Endodermal cell (in vitro differentiated cells): Measurements from ENCODE around the gene ZFAND3. TPM values are rescaled to one million over a fixed set of nuclear protein-coding genes. Genes with fewer than 3 reads are reported as not detected.

Experiments used
- DNase-seq: peaks from one replicate; pipeline ENCODE4 v3.0.0-alpha.2; 2017
- H3K27ac ChIP-seq: 2 replicates; pipeline ENCODE4 v1.5.1; 2013; ENCODE audit warnings: mild to moderate bottlenecking, low read depth, low read length, moderate library complexity
- H3K27me3 ChIP-seq: 2 replicates; pipeline ENCODE4 v1.6.1; 2013; ENCODE audit warnings: mild to moderate bottlenecking, low read length, moderate library complexity; ENCODE audit not compliant: insufficient read depth, control insufficient read depth, poor library complexity, severe bottlenecking
- H3K36me3 ChIP-seq: 2 replicates; pipeline ENCODE4 v1.7.0; 2013; ENCODE audit warnings: mild to moderate bottlenecking, low read length, moderate library complexity; ENCODE audit not compliant: control insufficient read depth, insufficient read depth
- H3K4me1 ChIP-seq: one replicate; pipeline ENCODE4 v1.7.0; 2013; ENCODE audit warnings: low read length; ENCODE audit not compliant: control insufficient read depth, insufficient read depth
- H3K4me3 ChIP-seq: 2 replicates; pipeline ENCODE4 v1.5.1; 2013; ENCODE audit warnings: mild to moderate bottlenecking, low read length, moderate library complexity
- H3K9ac ChIP-seq: 2 replicates; pipeline ENCODE4 v1.6.1; 2013; ENCODE audit warnings: mild to moderate bottlenecking, low read length, moderate library complexity; ENCODE audit not compliant: poor library complexity, severe bottlenecking; ENCODE audit errors: extremely low read depth
- H3K9me3 ChIP-seq: 2 replicates; pipeline ENCODE4 v1.6.1; 2013; ENCODE audit warnings: mild to moderate bottlenecking, low read length, moderate library complexity; ENCODE audit not compliant: control insufficient read depth
- H3K27ac Mint-ChIP-seq: 2 replicates; pipeline ENCODE4 v1.8.0; 2020; ENCODE audit warnings: mixed read lengths
- H3K27me3 Mint-ChIP-seq: 2 replicates; pipeline ENCODE4 v1.8.0; 2021; ENCODE audit warnings: mild to moderate bottlenecking, mixed read lengths; ENCODE audit not compliant: insufficient read depth
- H3K36me3 Mint-ChIP-seq: 2 replicates; pipeline ENCODE4 v1.8.0; 2020; ENCODE audit warnings: low read depth, mixed read lengths
- H3K4me1 Mint-ChIP-seq: 2 replicates; pipeline ENCODE4 v1.8.0; 2020; ENCODE audit warnings: mixed read lengths
- H3K4me3 Mint-ChIP-seq: 2 replicates; pipeline ENCODE4 v1.8.0; 2020; ENCODE audit warnings: mild to moderate bottlenecking, moderate library complexity, mixed read lengths
- H3K9me3 Mint-ChIP-seq: 2 replicates; pipeline ENCODE4 v1.8.0; 2020; ENCODE audit warnings: mild to moderate bottlenecking, mixed read lengths
- WGBS, 2 experiments: methylation state at CpG; one replicate each; pipeline versions ENCODE4 v1.1.5 to v1.1.7; 2013; ENCODE audit warnings: missing lambda C conversion rate in 2 of 2, mixed read lengths in 1 of 2; ENCODE audit not compliant: insufficient coverage in 1 of 2, insufficient read length in 1 of 2; 5-methylcytosine and 5-hydroxymethylcytosine counted together
- total RNA-seq, 2 donors: library from RNA; stranded (reverse); fragmentation: NEBNext Ultra II Directional in 1 of 2; extraction: Animal tissue kit (Norgen Biotek cat#: 25700) in 1 of 2; gene quantifications; 2 replicates in 1 of 2; 3 replicates in 1 of 2; pipeline ENCODE4 v1.2.1, GENCODE V29; 2021
- TF ChIP-seq, protein P1 (sequence below): fragments of 200-600 bp; sonication (generic); conservative IDR thresholded peaks from 2 replicates; pipeline ENCODE4 v1.5.0; 2021; ENCODE audit warnings: antibody characterized with exemption, mild to moderate bottlenecking

Gene ZFAND3
- total RNA-seq, 2 donors from 2014 or later, result 67.1 to 86.2 TPM

- peaks cover 5% of the 10 kb centered on the region for H3K4me1 Mint-ChIP-seq
- H3K36me3 Mint-ChIP-seq, result peaks cover 12% of the 10 kb centered on the region
- no peaks in the 10 kb centered on the region for H3K9me3 Mint-ChIP-seq
- Histone ChIP-seq H3K9me3 (no peaks in the 10 kb centered on the region), H3K27me3 (no peaks in the 10 kb centered on the region), H3K27ac (no peak overlapping the region), H3K4me1 (no peaks in the 10 kb centered on the region), H3K9ac (no peak overlapping the region), H3K36me3 (peaks cover 24% of the 10 kb centered on the region), H3K4me3 (no peak overlapping the region)
- no peak overlapping the region for H3K4me3 Mint-ChIP-seq
- TF ChIP-seq, protein P1, sequence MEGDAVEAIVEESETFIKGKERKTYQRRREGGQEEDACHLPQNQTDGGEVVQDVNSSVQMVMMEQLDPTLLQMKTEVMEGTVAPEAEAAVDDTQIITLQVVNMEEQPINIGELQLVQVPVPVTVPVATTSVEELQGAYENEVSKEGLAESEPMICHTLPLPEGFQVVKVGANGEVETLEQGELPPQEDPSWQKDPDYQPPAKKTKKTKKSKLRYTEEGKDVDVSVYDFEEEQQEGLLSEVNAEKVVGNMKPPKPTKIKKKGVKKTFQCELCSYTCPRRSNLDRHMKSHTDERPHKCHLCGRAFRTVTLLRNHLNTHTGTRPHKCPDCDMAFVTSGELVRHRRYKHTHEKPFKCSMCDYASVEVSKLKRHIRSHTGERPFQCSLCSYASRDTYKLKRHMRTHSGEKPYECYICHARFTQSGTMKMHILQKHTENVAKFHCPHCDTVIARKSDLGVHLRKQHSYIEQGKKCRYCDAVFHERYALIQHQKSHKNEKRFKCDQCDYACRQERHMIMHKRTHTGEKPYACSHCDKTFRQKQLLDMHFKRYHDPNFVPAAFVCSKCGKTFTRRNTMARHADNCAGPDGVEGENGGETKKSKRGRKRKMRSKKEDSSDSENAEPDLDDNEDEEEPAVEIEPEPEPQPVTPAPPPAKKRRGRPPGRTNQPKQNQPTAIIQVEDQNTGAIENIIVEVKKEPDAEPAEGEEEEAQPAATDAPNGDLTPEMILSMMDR, result no peak
- DNase-seq, result no peak
- H3K27ac Mint-ChIP-seq, result no peak overlapping the region
- H3K27me3 Mint-ChIP-seq, result no peaks in the 10 kb centered on the region
Measured at GRCh38 chr6:38057994-38058393, 238.5 kb downstream of the ZFAND3 start.

- TF ChIP-seq, protein P1, result no peak
- Mint-ChIP-seq H3K27me3 (no peaks in the 10 kb centered on the region), H3K36me3 (peaks cover 29% of the 10 kb centered on the region), H3K27ac (no peak overlapping the region), H3K4me3 (no peak overlapping the region), H3K4me1 (peaks cover 4% of the 10 kb centered on the region), H3K9me3 (no peaks in the 10 kb centered on the region)
- Histone ChIP-seq H3K4me1 (no peaks in the 10 kb centered on the region), H3K9me3 (no peaks in the 10 kb centered on the region), H3K4me3 (no peak overlapping the region), H3K9ac (no peak overlapping the region), H3K36me3 (peaks cover 36% of the 10 kb centered on the region), H3K27me3 (no peaks in the 10 kb centered on the region), H3K27ac (no peak overlapping the region)
- 96 to 100% methylated on average over 3 of the region's 3 CpGs for WGBS, 2 experiments
- no peak for DNase-seq
Measured at GRCh38 chr6:38062066-38062465, 242.5 kb downstream of the ZFAND3 start.

GRCh38 chr6:38063973-38064372 is 244.4 kb downstream of the ZFAND3 start:
- DNase-seq, result no peak
- Histone ChIP-seq H3K36me3 (peaks cover 30% of the 10 kb centered on the region), H3K9me3 (no peaks in the 10 kb centered on the region), H3K4me1 (no peaks in the 10 kb centered on the region), H3K9ac (no peak overlapping the region), H3K27me3 (no peaks in the 10 kb centered on the region), H3K27ac (no peak overlapping the region), H3K4me3 (no peak overlapping the region)
- H3K36me3 Mint-ChIP-seq, result peaks cover 29% of the 10 kb centered on the region
- peaks cover 4% of the 10 kb centered on the region for H3K4me1 Mint-ChIP-seq
- no peaks in the 10 kb centered on the region for H3K27me3 Mint-ChIP-seq
- WGBS, 2 experiments, result 100% methylated on average over 3 of the region's 3 CpGs; no CpG with 5 or more reads in 1 of the 2 experiments
- H3K9me3 Mint-ChIP-seq, result no peaks in the 10 kb centered on the region
- H3K27ac Mint-ChIP-seq, result no peak overlapping the region
- no peak overlapping the region for H3K4me3 Mint-ChIP-seq
- TF ChIP-seq, protein P1, result no peak
